Measurements from ENCODE around the gene FN1.

Gene FN1

GRCh38 chr2:215379948-215380347, 55.9 kb downstream of the FN1 start:
- peaks cover 1% of the 10 kb centered on the region for H3K79me1 ChIP-seq (replicated peaks; ENCODE audit: low read length, poor library complexity, severe bottlenecking)
- H3K18ac ChIP-seq (ENCODE audit: low read depth in 1 of 2, low read length in 2 of 2), result no peak overlapping the region
- no peak overlapping the region for H3K4me2 ChIP-seq (ENCODE audit: low read length, poor library complexity, severe bottlenecking)
- H3K9ac ChIP-seq (ENCODE audit: low read length), result peak overlapping the region; percentile 56
- 99% methylated on average over 6 of the region's 6 CpGs for WGBS
- H3K4me3 ChIP-seq (ENCODE audit: insufficient read depth in 1 of 2, low read depth in 1 of 2, low read length in 2 of 2), result no peak overlapping the region
- no peak overlapping the region for H3K14ac ChIP-seq (ENCODE audit: low read length in 2 of 2)
- no peak overlapping the region for H4K91ac ChIP-seq (ENCODE audit: low read length)
- no peak overlapping the region for H2BK15ac ChIP-seq (ENCODE audit: low read depth, poor library complexity, severe bottlenecking)
- no peak overlapping the region for H2BK12ac ChIP-seq (ENCODE audit: low read length in 2 of 2)
- no peak overlapping the region for H3K4ac ChIP-seq (ENCODE audit: low read depth in 1 of 2, low read length in 2 of 2)
- H3K23ac ChIP-seq (ENCODE audit: low read length in 2 of 2), result no peak overlapping the region
- no peaks in the 10 kb centered on the region for H3K9me3 ChIP-seq (ENCODE audit: control insufficient read depth, low read length)
- H2BK120ac ChIP-seq (ENCODE audit: low read depth, low read length), result no peak overlapping the region
- H3K27me3 ChIP-seq (ENCODE audit: control insufficient read depth in 1 of 2, insufficient read depth in 1 of 2, low read length in 2 of 2), result no peaks in the 10 kb centered on the region
- peak overlapping the region; percentile 20 for H3K27ac ChIP-seq (ENCODE audit: low read length, poor library complexity, severe bottlenecking)
- H3K4me1 ChIP-seq (ENCODE audit: control insufficient read depth, insufficient read depth, low read depth, low read length), result peaks cover 8% of the 10 kb centered on the region
- no peak overlapping the region for H2AK5ac ChIP-seq (ENCODE audit: low read length, severe bottlenecking)
- H4K8ac ChIP-seq (ENCODE audit: low read length), result no peak overlapping the region
- H2BK5ac ChIP-seq (ENCODE audit: low read depth, low read length, poor library complexity, severe bottlenecking), result no peak overlapping the region
- peaks cover 52 to 100% of the 10 kb centered on the region in 2 experiments for H3K36me3 ChIP-seq (ENCODE audit: control insufficient read depth in 1 of 2, insufficient read depth in 2 of 2, low read depth in 1 of 2, low read length in 2 of 2)
- no peak overlapping the region for H2AFZ ChIP-seq (ENCODE audit: low read depth, low read length)
- DNase-seq, result no peak

GRCh38 chr2:215379039-215379438, 56.8 kb downstream of the FN1 start:
- WGBS, result 94% methylated on average over 7 of the region's 7 CpGs

GRCh38 chr2:215378045-215378444, 57.8 kb downstream of the FN1 start:
- Histone ChIP-seq H3K23ac (ENCODE audit: low read length in 2 of 2) (no peak overlapping the region), H3K27me3 (ENCODE audit: control insufficient read depth in 1 of 2, insufficient read depth in 1 of 2, low read length in 2 of 2) (no peaks in the 10 kb centered on the region), H3K14ac (ENCODE audit: low read length in 2 of 2) (no peak overlapping the region), H3K79me1 (replicated peaks; ENCODE audit: low read length, poor library complexity, severe bottlenecking) (no peaks in the 10 kb centered on the region), H3K9ac (ENCODE audit: low read length) (peak overlapping the region; percentile 56), H2BK5ac (ENCODE audit: low read depth, low read length, poor library complexity, severe bottlenecking) (no peak overlapping the region), H2AK5ac (ENCODE audit: low read length, severe bottlenecking) (no peak overlapping the region), H3K9me3 (ENCODE audit: control insufficient read depth, low read length) (no peaks in the 10 kb centered on the region), H2BK15ac (ENCODE audit: low read depth, poor library complexity, severe bottlenecking) (no peak overlapping the region), H2AFZ (ENCODE audit: low read depth, low read length) (no peak overlapping the region), H4K8ac (ENCODE audit: low read length) (no peak overlapping the region), H3K4me2 (ENCODE audit: low read length, poor library complexity, severe bottlenecking) (no peak overlapping the region), H3K36me3 (ENCODE audit: control insufficient read depth in 1 of 2, insufficient read depth in 2 of 2, low read depth in 1 of 2, low read length in 2 of 2) (peaks cover 56 to 100% of the 10 kb centered on the region in 2 experiments), H4K91ac (ENCODE audit: low read length) (no peak overlapping the region), H2BK120ac (ENCODE audit: low read depth, low read length) (no peak overlapping the region), H2BK12ac (ENCODE audit: low read length in 2 of 2) (no peak overlapping the region), H3K4me3 (ENCODE audit: insufficient read depth in 1 of 2, low read depth in 1 of 2, low read length in 2 of 2) (no peak overlapping the region), H3K4me1 (ENCODE audit: control insufficient read depth, insufficient read depth, low read depth, low read length) (peaks cover 8% of the 10 kb centered on the region), H3K27ac (ENCODE audit: low read length, poor library complexity, severe bottlenecking) (peak overlapping the region; percentile 48), H3K18ac (ENCODE audit: low read depth in 1 of 2, low read length in 2 of 2) (no peak overlapping the region), H3K4ac (ENCODE audit: low read depth in 1 of 2, low read length in 2 of 2) (no peak overlapping the region)
- 100% methylated on average over 1 of the region's 3 CpGs for WGBS
- DNase-seq, result no peak

More at GRCh38 chr2:215379039-215379438, 56.8 kb downstream of the FN1 start:
- no peak for DNase-seq
- Histone ChIP-seq H3K4me2 (ENCODE audit: low read length, poor library complexity, severe bottlenecking) (no peak overlapping the region), H2AK5ac (ENCODE audit: low read length, severe bottlenecking) (no peak overlapping the region), H3K9me3 (ENCODE audit: control insufficient read depth, low read length) (no peaks in the 10 kb centered on the region), H2BK12ac (ENCODE audit: low read length in 2 of 2) (no peak overlapping the region), H4K91ac (ENCODE audit: low read length) (no peak overlapping the region), H2BK5ac (ENCODE audit: low read depth, low read length, poor library complexity, severe bottlenecking) (no peak overlapping the region), H3K23ac (ENCODE audit: low read length in 2 of 2) (no peak overlapping the region), H3K4ac (ENCODE audit: low read depth in 1 of 2, low read length in 2 of 2) (no peak overlapping the region), H3K27me3 (ENCODE audit: control insufficient read depth in 1 of 2, insufficient read depth in 1 of 2, low read length in 2 of 2) (no peaks in the 10 kb centered on the region), H3K27ac (ENCODE audit: low read length, poor library complexity, severe bottlenecking) (no peak overlapping the region), H2BK15ac (ENCODE audit: low read depth, poor library complexity, severe bottlenecking) (no peak overlapping the region), H3K4me1 (ENCODE audit: control insufficient read depth, insufficient read depth, low read depth, low read length) (peaks cover 8% of the 10 kb centered on the region), H3K4me3 (ENCODE audit: insufficient read depth in 1 of 2, low read depth in 1 of 2, low read length in 2 of 2) (no peak overlapping the region), H3K9ac (ENCODE audit: low read length) (peak overlapping the region; percentile 56), H3K18ac (ENCODE audit: low read depth in 1 of 2, low read length in 2 of 2) (no peak overlapping the region), H3K36me3 (ENCODE audit: control insufficient read depth in 1 of 2, insufficient read depth in 2 of 2, low read depth in 1 of 2, low read length in 2 of 2) (peaks cover 56 to 100% of the 10 kb centered on the region in 2 experiments), H3K79me1 (replicated peaks; ENCODE audit: low read length, poor library complexity, severe bottlenecking) (peaks cover 1% of the 10 kb centered on the region), H4K8ac (ENCODE audit: low read length) (no peak overlapping the region), H3K14ac (ENCODE audit: low read length in 2 of 2) (no peak overlapping the region), H2AFZ (ENCODE audit: low read depth, low read length) (no peak overlapping the region), H2BK120ac (ENCODE audit: low read depth, low read length) (no peak overlapping the region)

GRCh38 chr2:215377283-215377682, 58.6 kb downstream of the FN1 start:
- no peak overlapping the region for H3K4me3 ChIP-seq (ENCODE audit: insufficient read depth in 1 of 2, low read depth in 1 of 2, low read length in 2 of 2)
- H3K27ac ChIP-seq (ENCODE audit: low read length, poor library complexity, severe bottlenecking), result peak overlapping the region; percentile 63
- H3K18ac ChIP-seq (ENCODE audit: low read depth in 1 of 2, low read length in 2 of 2), result no peak overlapping the region
- peaks cover 8% of the 10 kb centered on the region for H3K4me1 ChIP-seq (ENCODE audit: control insufficient read depth, insufficient read depth, low read depth, low read length)
- no peak overlapping the region for H2BK15ac ChIP-seq (ENCODE audit: low read depth, poor library complexity, severe bottlenecking)
- no peak overlapping the region for H2BK120ac ChIP-seq (ENCODE audit: low read depth, low read length)
- H2AFZ ChIP-seq (ENCODE audit: low read depth, low read length), result no peak overlapping the region
- DNase-seq, result no peak
- H4K91ac ChIP-seq (ENCODE audit: low read length), result no peak overlapping the region
- H3K9ac ChIP-seq (ENCODE audit: low read length), result peak overlapping the region; percentile 11
- no peaks in the 10 kb centered on the region for H3K9me3 ChIP-seq (ENCODE audit: control insufficient read depth, low read length)
- no peak overlapping the region for H3K4ac ChIP-seq (ENCODE audit: low read depth in 1 of 2, low read length in 2 of 2)
- H3K23ac ChIP-seq (ENCODE audit: low read length in 2 of 2), result no peak overlapping the region
- H3K14ac ChIP-seq (ENCODE audit: low read length in 2 of 2), result no peak overlapping the region
- H3K4me2 ChIP-seq (ENCODE audit: low read length, poor library complexity, severe bottlenecking), result no peak overlapping the region
- no peak overlapping the region for H2BK5ac ChIP-seq (ENCODE audit: low read depth, low read length, poor library complexity, severe bottlenecking)
- H2AK5ac ChIP-seq (ENCODE audit: low read length, severe bottlenecking), result no peak overlapping the region
- H2BK12ac ChIP-seq (ENCODE audit: low read length in 2 of 2), result no peak overlapping the region
- WGBS, result 75% methylated on average over 1 of the region's 2 CpGs
- H3K79me1 ChIP-seq (replicated peaks; ENCODE audit: low read length, poor library complexity, severe bottlenecking), result no peaks in the 10 kb centered on the region
- H3K36me3 ChIP-seq (ENCODE audit: control insufficient read depth in 1 of 2, insufficient read depth in 2 of 2, low read depth in 1 of 2, low read length in 2 of 2), result peaks cover 54 to 100% of the 10 kb centered on the region in 2 experiments
- H3K27me3 ChIP-seq (ENCODE audit: control insufficient read depth in 1 of 2, insufficient read depth in 1 of 2, low read length in 2 of 2), result no peaks in the 10 kb centered on the region
- H4K8ac ChIP-seq (ENCODE audit: low read length), result no peak overlapping the region
